NT2/D1 (cell line): Measurements from ENCODE around the gene BEGAIN.

ENCODE experiments used
- SUZ12 ChIP-seq: IDR thresholded peaks from 2 replicates; pipeline ENCODE4 v1.6.1; 2011; ENCODE audit not compliant: insufficient read length, insufficient read depth; ENCODE audit errors: extremely low read depth
- YY1 ChIP-seq: IDR thresholded peaks from 2 replicates; pipeline ENCODE4 v1.6.1; 2011; ENCODE audit not compliant: insufficient read length, insufficient read depth
- ZNF274 ChIP-seq: IDR thresholded peaks from 2 replicates; pipeline ENCODE4 v1.6.1; 2011; ENCODE audit warnings: mild to moderate bottlenecking, low read depth, low read length

GRCh38 chr14:100571837-100572236 is 15.4 kb downstream of the BEGAIN start:
- TF ChIP-seq YY1 (no peak), SUZ12 (no peak), ZNF274 (no peak)
